Stomach (tissue), 9 donors: ENCODE data around the gene CEP85L. TPM values are rescaled to one million over a fixed set of nuclear protein-coding genes. Genes with fewer than 3 reads are reported as not detected.

ENCODE experiments used
- DNase-seq, 2 donors: peaks; one replicate each; pipeline versions ENCODE4 v3.0.0 to v3.0.0-alpha.2; 2013 to 2019
- H3K27ac ChIP-seq, 5 donors: fragments of 200-600 bp in 4 of 5; sonication (generic) in 4 of 5; one replicate each; pipeline ENCODE4 v1.5.1; 2013 to 2019; ENCODE audit warnings: mild to moderate bottlenecking in 1 of 5, moderate library complexity in 1 of 5
- H3K27me3 ChIP-seq, 3 donors: fragments of 200-600 bp; sonication (generic); one replicate each; pipeline ENCODE4 v1.5.1; 2017 to 2019; ENCODE audit warnings: mixed run types in 1 of 3
- H3K36me3 ChIP-seq, 4 donors: fragments of 200-600 bp; sonication (generic); 1 replicate in 3 of 4; 2 replicates in 1 of 4; pipeline ENCODE4 v1.5.1; 2016 to 2019
- H3K4me1 ChIP-seq, 4 donors: fragments of 200-600 bp; sonication (generic); one replicate each; pipeline ENCODE4 v1.5.1; 2016 to 2019
- H3K4me3 ChIP-seq, 4 donors: fragments of 200-600 bp; sonication (generic) in 3 of 4; one replicate each; pipeline ENCODE4 v1.5.1; 2016 to 2019; ENCODE audit warnings: mild to moderate bottlenecking in 1 of 4
- H3K9me3 ChIP-seq, 4 donors: fragments of 200-600 bp; sonication (generic); one replicate each; pipeline ENCODE4 v1.5.1; 2016 to 2019
- CTCF ChIP-seq, 7 experiments: fragments of 450-650 bp in 4 of 7; fragments of 200-600 bp in 3 of 7; sonication (generic) in 3 of 7; IDR thresholded peaks; one replicate each; pipeline ENCODE4 v1.5.1; 2016 to 2019; ENCODE audit warnings: antibody characterized with exemption in 7 of 7, control low read depth in 2 of 7, mild to moderate bottlenecking in 1 of 7
- EP300 ChIP-seq: sonication (generic); formaldehyde crosslinking; IDR thresholded peaks from one replicate; pipeline ENCODE4 v1.6.1; 2017; ENCODE audit warnings: antibody characterized with exemption
- POLR2A ChIP-seq, 4 donors: fragments of 450-650 bp; IDR thresholded peaks; one replicate each; pipeline ENCODE4 v1.6.1; 2016; ENCODE audit warnings: antibody characterized with exemption in 4 of 4, control low read depth in 2 of 4, mild to moderate bottlenecking in 1 of 4, moderate library complexity in 1 of 4
- POLR2AphosphoS5 ChIP-seq, 3 donors: sonication (generic); formaldehyde crosslinking; IDR thresholded peaks; one replicate each; pipeline ENCODE4 v1.6.1; 2016; ENCODE audit warnings: antibody characterized with exemption in 3 of 3
- WGBS, 5 donors: extraction: QIAGEN DNeasy Blood & Tissue Kit in 3 of 5; methylation state at CpG; one replicate each; pipeline versions ENCODE4 v1.1.5 to v1.1.7; 2013 to 2018; 5-methylcytosine and 5-hydroxymethylcytosine counted together
- intact Hi-C: fragments of 100-400 bp; cut with DNase I; formaldehyde crosslinking; loops from one replicate; pipeline ENCODE4 v1.15.1; 2023; ENCODE audit warnings: low total_unique reads
- polyA plus RNA-seq, 3 donors: library from polyadenylated mRNA; stranded (reverse); fragments of 200-250 nt; gene quantifications; one replicate each; pipeline ENCODE4 v1.2.3, GENCODE V29; 2013
- total RNA-seq, 5 donors: library from RNA; depleted of rRNA; stranded (reverse); fragments of >200 nt; gene quantifications; one replicate each; pipeline versions ENCODE4 v1.1.0 to v1.2.3, GENCODE V29; 2014 to 2016
- donor health status: healthy with polysubstance abuse.
- donor health status: Bipolar disorder and iron deficiency.
- donor health status: healthy.

Gene CEP85L
- total and polyA plus RNA-seq, 8 donors = 1.5 to 67.7 (median 8.7) TPM

GRCh38 chr6:118522422-118522821 is 129.0 kb downstream of the CEP85L start:
- no peaks in the 10 kb centered on the region for H3K9me3 ChIP-seq
- intact Hi-C loops = no loop called here
- 92 to 97% (median 95%) methylated on average over 4 of the region's 4 CpGs for WGBS, 5 donors
- no peak overlapping the region for H3K4me3 ChIP-seq
- peaks cover 5 to 25% (median 14%) of the 10 kb centered on the region in 4 donors for H3K4me1 ChIP-seq
- H3K36me3 ChIP-seq = peaks cover 0 to 24% (median 21%) of the 10 kb centered on the region in 4 donors
- no peak for DNase-seq
- no peaks in the 10 kb centered on the region for H3K27me3 ChIP-seq
- TF ChIP-seq POLR2AphosphoS5 (IDR thresholded peaks at IDR 0.05) (no peak), CTCF (IDR thresholded peaks at IDR 0.05) (no peak), EP300 (no peak), POLR2A (IDR thresholded peaks at IDR 0.05) (no peak)
- H3K27ac ChIP-seq = no peak overlapping the region

DNA sequence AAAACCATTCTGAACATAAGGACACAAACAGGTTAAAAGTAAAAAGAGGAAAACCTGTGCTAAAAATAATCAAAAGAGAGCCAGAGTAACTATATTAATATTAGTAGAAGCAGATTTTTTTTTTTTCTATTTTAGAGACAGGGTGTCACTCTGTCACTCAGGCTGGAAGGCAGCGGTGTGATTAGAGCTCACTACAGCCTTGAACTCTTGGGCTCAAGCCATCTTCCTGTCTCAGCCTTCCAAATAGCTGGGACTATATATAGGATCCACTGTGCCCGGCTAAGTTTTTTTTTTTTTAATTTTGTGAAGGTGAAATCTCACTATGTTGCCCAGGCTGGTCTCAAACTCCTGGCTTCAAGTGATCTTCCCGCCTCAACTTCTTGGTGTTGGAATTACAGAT is 136.7 kb downstream of the CEP85L start:
- WGBS, 5 donors = 70 to 79% (median 76%) methylated on average over 3 of the region's 3 CpGs
- no peaks in the 10 kb centered on the region for H3K9me3 ChIP-seq
- TF ChIP-seq POLR2AphosphoS5 (IDR thresholded peaks at IDR 0.05) (no peak), CTCF (IDR thresholded peaks at IDR 0.05) (no peak), EP300 (no peak), POLR2A (IDR thresholded peaks at IDR 0.05) (no peak)
- peaks cover 0 to 4% (median 0%) of the 10 kb centered on the region in 4 donors for H3K4me1 ChIP-seq
- H3K4me3 ChIP-seq = no peak overlapping the region
- no peaks in the 10 kb centered on the region for H3K36me3 ChIP-seq
- no peak overlapping the region for H3K27ac ChIP-seq
- intact Hi-C loops = no loop called here
- DNase-seq = no peak
- no peaks in the 10 kb centered on the region for H3K27me3 ChIP-seq

DNA sequence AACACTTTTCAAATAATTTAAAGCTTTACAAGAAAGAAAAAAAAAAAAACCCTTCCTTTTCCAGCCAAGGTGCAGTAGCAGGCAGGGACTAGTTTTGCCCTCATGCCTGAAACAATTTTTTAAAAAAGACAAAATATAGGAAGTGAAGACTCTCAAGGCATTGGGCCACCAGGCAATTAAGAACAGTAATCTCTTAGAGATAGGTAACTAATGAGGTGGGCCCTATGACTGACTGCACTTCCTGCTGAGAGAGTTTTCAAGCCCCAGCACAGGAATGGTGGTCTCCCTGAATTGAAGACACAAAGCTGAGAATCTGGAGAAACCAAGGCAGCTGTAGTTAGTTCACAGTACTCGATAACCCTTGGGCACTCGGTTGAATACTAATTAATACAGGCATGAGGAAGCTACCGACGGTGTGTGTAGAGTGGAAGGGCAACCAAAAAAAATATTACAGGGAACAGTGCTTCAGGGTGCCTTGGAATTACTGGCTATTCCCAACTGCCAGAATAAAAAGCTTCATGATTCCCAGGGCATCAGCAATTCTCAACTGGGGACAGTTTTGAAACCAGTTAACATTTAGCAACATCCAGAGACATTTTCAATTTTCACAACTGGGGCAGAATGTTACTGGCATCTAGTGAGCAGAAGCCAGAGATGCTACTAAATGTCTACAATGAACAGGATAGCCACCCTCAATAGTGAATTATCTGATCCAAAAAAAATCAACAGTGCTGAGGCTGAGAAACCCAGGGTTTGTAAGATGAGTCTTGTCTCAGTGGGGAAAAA is 139.3 kb downstream of the CEP85L start:
- no peaks in the 10 kb centered on the region for H3K27me3 ChIP-seq
- no peaks in the 10 kb centered on the region for H3K9me3 ChIP-seq
- no peak for DNase-seq
- no peak overlapping the region for H3K4me3 ChIP-seq
- peaks cover 0 to 7% (median 0%) of the 10 kb centered on the region in 4 donors for H3K4me1 ChIP-seq
- H3K27ac ChIP-seq = no peak overlapping the region
- TF ChIP-seq CTCF (IDR thresholded peaks at IDR 0.05) (no peak), POLR2AphosphoS5 (IDR thresholded peaks at IDR 0.05) (no peak), EP300 (no peak), POLR2A (IDR thresholded peaks at IDR 0.05) (no peak)
- intact Hi-C loops = no loop called here
- no peaks in the 10 kb centered on the region for H3K36me3 ChIP-seq
- WGBS, 5 donors = 89 to 95% (median 94%) methylated on average over 4 of the region's 4 CpGs

GRCh38 chr6:118509009-118509617 is 142.3 kb downstream of the CEP85L start:
- no peaks in the 10 kb centered on the region for H3K27me3 ChIP-seq
- H3K27ac ChIP-seq = no peak overlapping the region
- H3K36me3 ChIP-seq = peaks cover 0 to 11% (median 10%) of the 10 kb centered on the region in 4 donors
- peak in 1 of 2 donors; percentile 48 for DNase-seq
- no peaks in the 10 kb centered on the region for H3K9me3 ChIP-seq
- peaks cover 0 to 7% (median 0%) of the 10 kb centered on the region in 4 donors for H3K4me1 ChIP-seq
- WGBS, 5 donors = 55 to 68% (median 65%) methylated on average over 3 of the region's 3 CpGs
- no peak overlapping the region for H3K4me3 ChIP-seq
- TF ChIP-seq POLR2AphosphoS5 (IDR thresholded peaks at IDR 0.05) = no peak
- peak in 4 of 7 experiments; percentile 16 to 36 (median 30) for TF ChIP-seq CTCF (IDR thresholded peaks at IDR 0.05)
- intact Hi-C loops = loop anchor here (10.0 kb wide), 1 partner anchor 224 kb away; no protein-coding TSS in a partner anchor
